OCI-LY3 (cell line): ENCODE measurements around the gene HAGHL.

Experiments
- H2AFZ ChIP-seq: fragments of 200-600, 300-600 bp; shearing (Covaris generic); 2 replicates; pipeline ENCODE4 v1.6.0; 2014; ENCODE audit warnings: antibody characterized with exemption, low read depth, low read length
- H3K27ac ChIP-seq: fragments of 200-600, 300-600 bp; sonication (generic); 2 replicates; pipeline ENCODE4 v1.5.1; 2014; ENCODE audit warnings: mild to moderate bottlenecking, low read length, moderate library complexity, mixed read lengths
- H3K27me3 ChIP-seq: fragments of 200-600, 300-600 bp; sonication (generic); 2 replicates; pipeline ENCODE4 v1.6.1; 2014; ENCODE audit warnings: low read depth, low read length, mixed read lengths
- H3K36me3 ChIP-seq: fragments of 200-600, 300-600 bp; sonication (generic); replicated peaks from 2 replicates; pipeline ENCODE3; 2014; ENCODE audit warnings: low read depth, low read length, mixed read lengths
- H3K4me1 ChIP-seq: fragments of 300-600, 200-600 bp; sonication (generic); 2 replicates; pipeline ENCODE4 v1.6.1; 2014; ENCODE audit warnings: low read length, mixed read lengths
- H3K4me2 ChIP-seq: fragments of 200-600, 300-600 bp; sonication (generic); 2 replicates; pipeline ENCODE4 v1.6.1; 2014; ENCODE audit warnings: low read length, mixed read lengths
- H3K4me3 ChIP-seq: fragments of 300-600, 200-600 bp; sonication (generic); 2 replicates; pipeline ENCODE4 v1.5.1; 2014; ENCODE audit warnings: antibody characterized with exemption, mild to moderate bottlenecking, low read length, moderate library complexity
- H3K79me2 ChIP-seq: fragments of 300-600, 200-600 bp; shearing (Covaris generic); 2 replicates; pipeline ENCODE4 v1.6.1; 2014; ENCODE audit warnings: mild to moderate bottlenecking, low read length, mixed read lengths
- H3K9ac ChIP-seq: fragments of 300-600, 200-600 bp; shearing (Covaris generic); 2 replicates; pipeline ENCODE4 v1.6.0; 2014; ENCODE audit warnings: mild to moderate bottlenecking, low read length, moderate library complexity
- H3K9me3 ChIP-seq: fragments of 200-600, 300-600 bp; shearing (Covaris generic); 2 replicates; pipeline ENCODE4 v1.6.1; 2014; ENCODE audit warnings: low read length, mixed read lengths; ENCODE audit not compliant: insufficient read depth
- H4K20me1 ChIP-seq: fragments of 200-600, 300-600 bp; sonication (generic); 2 replicates; pipeline ENCODE4 v1.6.1; 2016; ENCODE audit warnings: low read length, mixed read lengths; ENCODE audit not compliant: insufficient read depth
- CTCF ChIP-seq: fragments of 200-600, 300-600 bp; sonication (generic); IDR thresholded peaks from 2 replicates; pipeline ENCODE4 v1.5.1; 2014; ENCODE audit warnings: antibody characterized with exemption, low read length, low read depth
- EZH2phosphoT487 ChIP-seq: fragments of 200-600 bp; shearing (Covaris generic); IDR thresholded peaks from 2 replicates; pipeline ENCODE4 v1.6.1; 2018; ENCODE audit warnings: antibody characterized with exemption, mixed run types, low read depth

Gene HAGHL

GRCh38 chr16:707062-707538, 19.8 kb upstream of the HAGHL start:
- Histone ChIP-seq H3K27ac (no peak overlapping the region), H3K4me2 (no peak overlapping the region), H4K20me1 (no peaks in the 10 kb centered on the region), H2AFZ (no peak overlapping the region), H3K79me2 (no peaks in the 10 kb centered on the region), H3K36me3 (no peaks in the 10 kb centered on the region), H3K9ac (no peak overlapping the region), H3K9me3 (no peaks in the 10 kb centered on the region), H3K27me3 (peaks cover 18% of the 10 kb centered on the region), H3K4me3 (no peak overlapping the region), H3K4me1 (no peaks in the 10 kb centered on the region; the same call in 1 of the 2 replicates)
- TF ChIP-seq CTCF = no peak
- no peak for TF ChIP-seq EZH2phosphoT487

- Histone ChIP-seq H3K79me2 (no peaks in the 10 kb centered on the region), H3K27ac (no peak overlapping the region), H3K36me3 (no peaks in the 10 kb centered on the region), H4K20me1 (no peaks in the 10 kb centered on the region), H3K4me1 (no peaks in the 10 kb centered on the region; the same call in 1 of the 2 replicates), H3K4me2 (no peak overlapping the region), H3K9ac (no peak overlapping the region), H3K4me3 (no peak overlapping the region), H2AFZ (no peak overlapping the region), H3K9me3 (no peaks in the 10 kb centered on the region), H3K27me3 (peaks cover 18% of the 10 kb centered on the region)
- TF ChIP-seq EZH2phosphoT487 = no peak
- no peak for TF ChIP-seq CTCF
These were observed 18.9 kb upstream of the HAGHL start for GRCh38 chr16:708019-708418.

- H2AFZ ChIP-seq = no peak overlapping the region
- no peak overlapping the region for H3K4me3 ChIP-seq
- H3K9me3 ChIP-seq = no peaks in the 10 kb centered on the region
- H3K9ac ChIP-seq = no peak overlapping the region
- H3K27me3 ChIP-seq = peaks cover 18% of the 10 kb centered on the region
- no peaks in the 10 kb centered on the region for H3K79me2 ChIP-seq
- H3K36me3 ChIP-seq = no peaks in the 10 kb centered on the region
- H3K27ac ChIP-seq = no peak overlapping the region
- H3K4me2 ChIP-seq = no peak overlapping the region
- no peaks in the 10 kb centered on the region; the same call in 1 of the 2 replicates for H3K4me1 ChIP-seq
- H4K20me1 ChIP-seq = no peaks in the 10 kb centered on the region
- TF ChIP-seq CTCF = no peak
- TF ChIP-seq EZH2phosphoT487 = no peak
These were observed 17.9 kb upstream of the HAGHL start for GRCh38 chr16:708959-709358.

- Histone ChIP-seq H3K4me1 (no peaks in the 10 kb centered on the region; the same call in 1 of the 2 replicates), H3K9me3 (no peaks in the 10 kb centered on the region), H3K36me3 (no peaks in the 10 kb centered on the region), H3K4me2 (no peak overlapping the region), H3K79me2 (no peaks in the 10 kb centered on the region), H3K4me3 (no peak overlapping the region), H3K27me3 (peaks cover 18% of the 10 kb centered on the region), H3K27ac (no peak overlapping the region), H3K9ac (no peak overlapping the region), H2AFZ (no peak overlapping the region), H4K20me1 (no peaks in the 10 kb centered on the region)
- TF ChIP-seq EZH2phosphoT487 (no peak), CTCF (no peak)
These were observed 17.1 kb upstream of the HAGHL start for GRCh38 chr16:709566-710499.
